GM21737 (cell line): ENCODE results near the gene FAM193A.
"Not testable (repeated sequence)": the region's sequence is repeated elsewhere in the genome, so short reads cannot be mapped to it uniquely, and the experiment has no call there.

Experiments
- ATAC-seq: cut with Tn5 transposase; IDR thresholded peaks from one replicate; pipeline ENCODE4 v1.9.1; 2021; ENCODE audit warnings: mild to moderate bottlenecking, moderate library complexity; ENCODE audit not compliant: unreplicated experiment

The FAM193A gene

GRCh38 chr4:2765832-2766526 lies 229.5 kb downstream of the FAM193A start:
- no peak for ATAC-seq

GRCh38 chr4:2767046-2767704 lies 230.7 kb downstream of the FAM193A start:
- ATAC-seq: no peak

GRCh38 chr4:2767705-2768074 lies 231.2 kb downstream of the FAM193A start:
- no peak for ATAC-seq

- ATAC-seq: no peak
Observed at GRCh38 chr4:2768124-2768523, 231.7 kb downstream of the FAM193A start.

GRCh38 chr4:2768921-2769336 lies 232.5 kb downstream of the FAM193A start:
- ATAC-seq: no peak

GRCh38 chr4:2771264-2771663 lies 234.8 kb downstream of the FAM193A start:
- ATAC-seq: no peak

- not testable (repeated sequence) for ATAC-seq
Observed at GRCh38 chr4:2780643-2781042, 244.2 kb downstream of the FAM193A start.

- no peak for ATAC-seq
Observed at GRCh38 chr4:2781911-2782310, 245.5 kb downstream of the FAM193A start.
